Measurements from ENCODE around the gene CST9.
"Not testable (repeated sequence)": the region's sequence is repeated elsewhere in the genome, so short reads cannot be mapped to it uniquely, and the experiment has no call there.

Gene CST9

DNA sequence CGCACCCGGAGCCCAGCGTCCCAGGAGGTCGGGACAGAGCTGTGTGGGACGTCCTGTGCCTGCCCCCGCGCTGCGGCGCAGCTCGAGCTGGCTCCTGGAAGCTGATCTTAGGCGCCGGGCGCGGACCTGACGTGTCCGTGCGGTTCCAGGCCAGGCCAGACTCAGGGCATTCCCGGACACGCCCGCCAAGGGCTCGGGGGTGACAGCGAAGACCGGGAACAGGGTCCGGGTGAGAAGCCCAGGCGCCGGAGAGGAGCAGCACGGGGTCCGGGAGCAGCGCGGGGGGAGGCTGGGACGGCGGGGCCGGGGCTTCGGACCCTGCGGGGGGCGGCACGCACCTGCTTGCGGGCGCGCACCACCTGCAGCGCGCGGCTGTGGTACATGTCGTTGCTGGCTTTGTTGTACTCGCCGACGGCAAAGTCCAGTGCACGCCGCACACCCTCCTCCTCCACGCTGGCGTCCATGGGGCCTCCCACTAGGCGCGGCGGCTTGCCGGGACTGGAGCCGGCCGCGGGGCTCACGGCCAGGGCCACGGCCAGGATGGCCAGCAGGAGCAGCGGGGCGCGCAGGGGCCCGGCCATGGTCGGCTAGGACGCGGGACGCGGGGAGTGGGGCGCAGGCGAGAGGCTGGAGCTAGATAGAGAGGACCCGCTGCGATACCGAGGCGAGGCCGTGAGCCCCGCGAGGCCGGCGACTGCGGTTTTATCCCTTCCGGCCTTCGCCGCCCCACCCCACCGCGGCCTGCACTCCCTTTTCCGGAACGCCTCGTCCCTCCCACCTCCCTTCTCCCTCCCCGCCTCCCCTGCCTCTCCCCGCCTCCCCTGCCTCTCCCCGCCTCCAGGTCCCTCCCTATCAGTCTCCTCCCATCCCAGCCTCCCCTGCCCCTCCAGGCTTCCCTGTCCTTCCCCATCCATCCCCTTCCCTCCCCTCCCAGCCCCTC, 31.8 kb upstream of the CST9 start, which contains the start of gene CST3:
TSS of gene CST3 (minus strand) at position 674 of the 940 bp plus-strand sequence. CDS start at position 581, 93 bp downstream.
- peak; percentile 96 for DNase-seq (ENCODE audit: low spot score)

- no peak for DNase-seq (ENCODE audit: low spot score)
These were observed 31.2 kb upstream of the CST9 start for GRCh38 chr20:23636908-23637281.

GRCh38 chr20:23636182-23636907, 30.6 kb upstream of the CST9 start:
- no peak for DNase-seq (ENCODE audit: low spot score)

GRCh38 chr20:23635768-23636090, 30.0 kb upstream of the CST9 start:
- not testable (repeated sequence) for DNase-seq (ENCODE audit: low spot score)

DNA sequence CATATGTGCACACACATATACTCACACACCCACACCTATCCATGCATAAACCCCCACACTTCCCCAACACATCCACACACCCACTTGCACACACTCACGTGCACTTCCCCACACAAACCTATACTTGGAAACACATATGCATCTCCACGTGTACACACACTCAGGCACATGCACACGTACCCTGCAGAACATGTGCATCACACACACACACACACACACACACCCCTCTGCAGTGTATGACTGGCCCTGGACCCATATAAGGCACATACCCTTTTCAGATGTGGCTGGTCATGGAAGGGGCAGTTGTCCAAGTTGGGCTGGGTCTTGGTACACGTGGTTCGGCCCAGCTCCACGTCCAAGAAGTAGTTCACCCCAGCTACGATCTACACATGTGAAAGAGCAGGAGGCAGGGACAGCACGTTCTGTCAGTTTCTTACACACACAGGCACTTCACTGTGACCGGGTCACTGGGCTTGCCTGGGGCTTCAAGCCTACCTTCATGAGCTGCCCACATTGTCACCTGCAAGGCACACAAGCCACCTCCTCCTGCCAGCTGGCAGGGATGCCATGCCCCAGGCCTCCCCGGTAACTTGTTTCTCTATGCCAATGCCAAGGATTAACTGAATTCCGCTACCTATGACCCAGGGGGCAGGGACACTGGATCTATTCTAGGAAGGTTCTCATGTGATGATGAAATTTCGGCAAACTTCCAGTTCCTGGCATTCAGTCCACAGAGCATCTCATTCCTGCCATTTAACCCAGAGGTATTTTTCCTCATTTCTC, 29.5 kb upstream of the CST9 start:
- no peak for DNase-seq (ENCODE audit: low spot score)

GRCh38 chr20:23634044-23634801, 28.5 kb upstream of the CST9 start:
- DNase-seq (ENCODE audit: low spot score), result no peak

DNA sequence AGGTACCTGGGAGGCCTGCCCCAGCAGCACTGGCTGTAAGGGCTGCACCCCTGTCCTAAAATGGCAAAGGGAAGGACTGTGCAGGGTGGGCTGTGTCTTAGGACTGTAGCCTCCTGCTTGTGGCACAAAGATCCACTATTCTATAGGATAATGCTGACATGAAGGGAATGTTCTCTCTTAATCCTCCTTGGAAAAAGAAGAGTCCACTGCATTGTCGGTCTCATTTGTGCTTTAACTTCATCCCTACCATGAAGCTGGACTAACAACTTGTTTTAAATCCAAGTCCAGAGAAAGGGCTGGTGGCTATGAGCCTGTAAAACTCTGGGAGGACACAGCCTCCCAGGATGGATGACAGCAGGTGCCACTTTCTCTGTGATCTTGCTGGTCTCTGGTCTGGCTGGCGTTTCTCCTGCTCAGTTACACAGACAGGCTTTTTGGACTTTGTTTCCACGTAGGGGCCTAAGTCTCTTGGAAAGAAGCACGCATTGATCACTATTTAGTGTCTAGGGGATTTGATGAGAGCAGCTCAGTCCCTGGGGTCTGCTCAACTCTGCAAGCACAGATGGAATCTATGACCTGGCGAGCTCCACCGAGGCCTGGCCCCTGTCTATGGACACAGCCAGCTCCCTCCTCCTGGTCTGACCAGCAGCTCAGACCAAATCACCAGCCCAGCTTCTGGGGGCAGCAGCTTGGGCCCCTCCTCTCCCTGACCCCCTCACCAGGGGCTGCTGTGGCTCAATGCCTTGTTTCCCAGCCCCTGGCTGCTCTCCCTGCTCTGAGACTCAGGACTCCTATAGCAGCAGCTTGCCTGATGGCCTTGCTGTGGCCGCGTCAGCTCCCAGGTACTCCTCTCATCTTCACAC, 27.2 kb upstream of the CST9 start:
- DNase-seq (ENCODE audit: low spot score), result no peak

- DNase-seq (ENCODE audit: low spot score), result no peak
These were observed 26.4 kb upstream of the CST9 start for GRCh38 chr20:23631981-23632710.

- DNase-seq (ENCODE audit: low spot score), result no peak
These were observed 25.6 kb upstream of the CST9 start for GRCh38 chr20:23631226-23631822.

DNA sequence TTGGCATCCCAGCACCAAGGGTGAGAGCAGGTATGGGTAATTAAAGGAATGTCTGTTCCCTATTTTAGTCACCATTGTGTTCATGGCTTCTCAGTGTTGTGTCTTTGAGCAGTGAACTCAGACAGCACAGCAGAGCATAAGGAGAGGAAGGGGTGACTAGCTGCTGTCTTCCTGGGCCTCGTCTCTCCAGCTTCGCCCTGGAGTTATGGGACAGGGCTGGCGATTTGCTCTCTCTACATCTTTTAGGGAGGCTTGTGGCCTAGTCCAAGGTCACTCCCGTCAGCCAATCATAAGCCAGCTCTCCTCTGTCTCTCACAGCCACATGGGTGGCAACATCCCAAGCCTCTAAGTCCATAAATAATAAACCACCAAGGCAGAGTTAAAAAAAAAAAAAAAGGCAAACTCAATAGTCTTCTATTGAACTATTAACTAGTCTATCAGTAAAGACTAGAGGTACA, 24.7 kb upstream of the CST9 start:
- no peak for DNase-seq (ENCODE audit: low spot score)

DNA sequence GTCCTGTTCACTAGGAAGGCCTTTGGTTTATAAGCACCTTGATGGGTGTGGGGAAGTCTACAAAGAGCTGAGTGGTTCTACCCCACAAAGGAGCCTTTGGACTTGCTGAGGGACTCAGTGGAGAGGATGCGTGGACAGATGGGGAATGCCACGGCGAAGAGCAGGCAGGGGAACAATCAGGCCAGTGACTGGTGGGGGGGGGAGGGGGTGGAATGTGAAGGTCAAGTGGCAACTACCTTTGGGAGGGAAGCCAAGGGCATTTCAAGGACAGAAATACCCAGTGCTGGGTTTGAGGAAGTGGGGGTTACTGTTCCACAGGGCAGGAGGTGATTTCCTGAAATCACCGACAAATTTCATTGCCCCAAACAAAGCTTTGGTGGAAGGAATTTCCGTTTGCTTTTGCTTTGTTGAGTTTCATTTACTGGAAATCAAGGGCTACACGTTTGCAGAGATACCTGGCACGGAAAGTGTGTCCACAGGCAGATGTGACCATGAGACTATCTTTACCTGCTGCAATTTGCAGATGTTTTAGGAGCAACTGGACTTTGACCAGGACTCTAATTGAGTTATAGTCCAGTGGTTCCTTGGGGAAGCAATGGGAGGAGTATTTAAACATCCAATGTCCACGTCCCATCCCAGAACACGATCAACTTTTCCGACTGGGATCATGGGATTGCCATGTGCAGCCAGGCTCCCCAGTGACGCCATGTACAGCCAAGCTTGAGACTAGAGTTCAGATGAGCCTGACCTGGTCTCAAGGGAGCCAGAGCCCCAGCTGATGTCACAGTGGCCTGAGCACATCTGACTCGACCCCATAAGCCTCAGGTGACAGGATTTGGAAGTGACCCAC, 24.1 kb upstream of the CST9 start:
- no peak for DNase-seq (ENCODE audit: low spot score)

- DNase-seq (ENCODE audit: low spot score), result peak; percentile 48
These were observed 23.4 kb upstream of the CST9 start for GRCh38 chr20:23629017-23629541.

- DNase-seq (ENCODE audit: low spot score), result no peak
These were observed 22.8 kb upstream of the CST9 start for GRCh38 chr20:23628402-23629016.

GRCh38 chr20:23627501-23627900, 21.8 kb upstream of the CST9 start:
- no peak for DNase-seq (ENCODE audit: low spot score)

- DNase-seq (ENCODE audit: low spot score), result no peak
These were observed 20.4 kb upstream of the CST9 start for GRCh38 chr20:23626040-23626620.

GRCh38 chr20:23625236-23625964, 19.7 kb upstream of the CST9 start:
- DNase-seq (ENCODE audit: low spot score), result no peak

DNA sequence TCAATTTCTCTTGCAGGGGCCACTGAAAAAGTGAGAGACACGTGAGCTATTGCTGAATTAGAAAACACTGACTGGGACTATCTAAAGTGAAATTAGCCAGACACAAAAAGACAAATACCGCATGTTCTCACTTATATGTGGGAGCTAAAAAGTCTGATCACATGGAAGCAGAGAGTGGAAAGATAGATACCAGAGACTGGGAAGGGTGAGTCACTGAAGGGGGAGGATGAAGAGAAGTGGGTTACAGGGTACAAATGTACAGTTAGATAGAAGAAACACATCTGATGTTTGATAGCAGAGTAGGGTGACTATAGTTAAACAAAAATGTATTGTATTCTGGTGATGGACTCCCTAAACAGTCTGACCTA, 18.6 kb upstream of the CST9 start:
- DNase-seq (ENCODE audit: low spot score), result no peak
